ENCODE data around the gene AKNA.

The AKNA gene

DNA sequence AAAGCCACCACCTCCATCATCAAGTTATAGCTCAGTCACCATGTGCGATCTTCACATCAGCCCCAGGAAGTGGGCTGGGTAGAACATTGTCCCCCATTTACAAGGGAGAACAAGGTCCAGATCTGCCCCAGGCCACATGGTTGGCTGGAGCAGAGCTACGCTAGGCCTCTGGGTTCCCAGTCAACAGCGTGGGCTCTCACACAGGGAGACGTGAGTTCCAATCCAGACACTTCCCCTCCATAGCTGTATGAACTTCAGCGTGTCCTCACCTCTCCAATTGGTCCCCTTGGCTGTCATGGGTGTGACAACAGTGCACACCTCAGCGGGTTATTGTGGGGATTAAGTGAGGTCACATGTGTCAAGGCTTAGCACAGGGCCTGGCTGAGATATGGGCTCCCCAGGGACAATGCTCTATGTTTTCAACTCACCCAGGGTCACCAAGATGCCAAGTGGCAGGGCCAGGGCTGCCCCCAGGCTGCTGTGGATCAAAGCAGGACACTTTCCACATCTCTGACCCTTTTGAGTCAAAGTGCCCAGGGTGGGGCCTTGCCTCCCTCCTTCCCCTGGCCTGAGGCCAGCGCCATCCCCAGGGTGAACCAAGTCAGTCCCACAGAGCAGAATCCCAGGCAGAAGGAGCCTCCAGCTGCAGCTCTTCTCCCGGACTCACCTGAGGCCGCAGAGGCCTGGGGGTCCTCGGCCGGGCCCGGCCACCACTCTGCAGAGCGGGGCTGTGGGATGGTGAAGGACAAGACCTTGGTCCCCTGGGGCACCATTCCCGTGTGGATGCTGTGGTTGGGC lies 19.8 kb downstream of the AKNA start:
- no peak overlapping the region for H3K4me3 ChIP-seq (ENCODE audit: low read length)
- no peak for DNase-seq (ENCODE audit: low read depth, low spot score)

DNA sequence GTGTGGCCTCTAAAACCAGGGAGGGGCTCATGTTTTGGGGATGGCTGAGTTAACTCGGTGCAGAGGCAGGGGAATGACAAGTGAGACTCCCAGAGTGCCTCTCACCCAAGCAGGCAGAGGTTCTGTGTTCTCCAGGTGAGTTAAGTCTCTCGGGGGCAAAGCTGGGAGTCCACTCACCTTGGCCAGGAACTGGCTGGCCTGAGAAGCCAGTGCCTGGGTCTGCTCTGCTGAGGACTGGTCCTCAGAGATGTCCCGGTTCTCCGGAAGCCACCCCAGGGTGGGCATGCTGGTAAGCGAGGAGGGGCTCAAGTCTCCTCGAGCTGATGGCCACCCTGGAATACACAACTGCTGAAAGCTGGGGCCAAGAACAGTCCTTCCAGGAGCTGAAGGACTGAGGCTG lies 20.4 kb downstream of the AKNA start:
- H3K4me3 ChIP-seq (ENCODE audit: low read length) = no peak overlapping the region
- no peak for DNase-seq (ENCODE audit: low read depth, low spot score)

DNA sequence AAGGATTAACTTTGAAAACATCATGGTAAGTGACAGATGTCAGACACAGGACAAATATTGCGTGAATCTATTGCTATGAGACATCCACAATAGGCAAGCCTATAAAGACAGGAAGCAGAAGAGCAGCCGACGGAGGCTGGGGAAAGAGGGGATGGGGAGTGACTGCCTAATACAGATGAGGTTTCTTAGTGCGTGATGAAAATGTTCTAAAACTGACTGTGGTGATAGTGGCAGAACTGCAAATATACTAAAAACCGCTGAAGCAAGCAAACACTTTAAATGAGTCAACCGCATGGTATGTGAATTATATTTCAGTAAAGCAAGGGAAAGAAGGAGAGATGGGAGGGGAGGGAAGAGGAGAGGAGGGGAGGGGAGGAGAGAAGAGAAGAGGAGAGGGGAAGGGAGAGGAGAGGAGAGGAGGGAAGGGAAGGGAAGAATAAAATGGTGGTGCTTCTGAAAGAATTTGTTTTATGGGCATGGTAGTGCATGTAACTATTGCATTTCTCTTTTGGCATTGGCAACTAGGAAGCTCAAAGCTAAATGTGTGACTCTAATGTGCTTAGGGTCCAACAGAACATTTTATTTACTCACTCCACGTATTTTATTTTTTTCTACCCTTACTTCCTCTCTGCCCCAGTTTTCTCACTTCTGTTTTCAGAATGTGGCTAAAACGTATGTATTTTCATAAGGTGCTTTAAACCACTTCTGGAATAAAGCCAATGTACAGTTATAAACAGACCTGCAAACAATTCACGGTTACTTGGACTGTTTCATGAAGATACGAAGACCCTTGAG lies 21.3 kb downstream of the AKNA start:
- no peak overlapping the region for H3K4me3 ChIP-seq (ENCODE audit: low read length)
- DNase-seq (ENCODE audit: low read depth, low spot score) = no peak

DNA sequence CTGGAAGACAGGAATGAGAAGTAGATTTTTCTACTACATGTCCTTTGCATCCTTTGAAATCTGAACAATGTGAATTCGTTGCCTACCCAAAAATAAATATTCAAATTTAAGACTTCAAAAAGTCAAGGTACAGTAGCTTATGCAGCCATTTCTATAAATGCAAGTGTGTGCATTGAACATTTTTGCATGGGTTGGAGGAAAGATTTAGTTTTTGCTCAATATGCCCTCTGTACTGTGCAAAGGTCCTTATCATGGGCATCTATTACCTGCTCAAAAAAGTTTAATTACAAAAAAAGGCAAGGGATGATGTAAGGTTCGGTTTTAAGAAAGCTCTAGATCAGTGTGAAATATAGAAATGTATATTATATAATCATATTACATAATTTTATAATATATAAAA lies 22.6 kb downstream of the AKNA start:
- DNase-seq (ENCODE audit: low read depth, low spot score) = no peak
- no peak overlapping the region for H3K4me3 ChIP-seq (ENCODE audit: low read length)

DNA sequence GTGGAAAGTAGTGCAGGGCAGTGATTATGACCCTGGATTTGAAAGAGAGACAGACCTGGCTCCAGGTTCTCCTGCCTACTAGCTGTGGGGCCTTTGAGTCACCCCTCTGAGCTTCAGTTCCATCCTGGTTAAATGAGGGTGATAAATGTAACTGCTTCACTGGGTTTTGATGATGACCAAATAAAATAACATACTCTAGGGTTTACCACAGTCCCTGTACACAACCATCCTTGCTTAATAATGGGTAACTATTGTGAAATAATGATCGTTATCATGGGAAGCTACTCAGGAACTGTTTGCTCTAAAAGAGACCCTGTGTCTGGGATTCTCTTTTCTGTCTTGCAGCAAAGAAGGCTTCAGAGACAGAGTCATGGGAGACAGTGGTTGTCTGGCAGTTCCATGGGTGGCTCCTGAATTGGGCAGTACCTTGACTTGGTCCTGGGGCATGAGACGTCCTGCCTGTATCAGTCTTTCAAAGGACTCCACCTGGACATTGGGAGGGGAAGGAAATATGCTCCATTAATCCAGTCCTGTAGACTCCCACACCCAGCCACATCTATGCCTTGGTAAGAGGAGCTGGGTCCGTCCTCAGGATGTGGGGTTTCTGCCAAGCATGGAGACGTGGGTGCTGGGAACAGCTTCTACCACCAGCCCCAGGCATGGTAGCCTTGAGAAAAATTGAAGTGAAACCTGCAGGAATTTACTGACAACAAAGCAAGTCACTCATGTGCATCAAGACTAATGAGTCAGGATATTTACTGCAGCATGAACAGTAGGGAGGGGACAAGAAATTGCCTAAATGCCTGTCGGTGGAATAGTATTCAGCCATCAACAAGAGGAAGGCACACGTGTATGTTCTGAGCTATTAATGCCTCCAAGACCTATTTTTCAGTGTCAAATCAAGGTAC lies 23.4 kb downstream of the AKNA start:
- DNase-seq (ENCODE audit: low read depth, low spot score) = no peak
- H3K4me3 ChIP-seq (ENCODE audit: low read length) = no peak overlapping the region

DNA sequence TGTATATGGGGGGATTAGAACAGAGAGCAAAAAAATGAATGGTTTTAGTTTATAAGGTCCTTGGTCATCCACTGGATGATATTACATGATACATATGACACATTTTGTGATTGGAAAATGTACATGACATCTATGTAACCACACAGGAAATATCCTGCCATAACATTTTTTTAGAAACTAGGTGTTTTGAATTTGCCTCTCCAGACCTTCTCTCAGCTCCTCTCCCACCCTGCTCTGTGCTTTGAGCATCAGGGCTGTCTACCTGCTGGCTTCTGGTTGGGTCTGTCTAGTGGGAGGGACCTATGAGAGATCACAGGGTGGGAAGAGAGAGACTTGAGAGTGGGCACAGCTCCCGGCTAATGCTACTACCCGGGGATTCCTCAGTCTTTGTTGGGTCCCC lies 24.4 kb downstream of the AKNA start:
- H3K4me3 ChIP-seq (ENCODE audit: low read length) = no peak overlapping the region
- no peak for DNase-seq (ENCODE audit: low read depth, low spot score)

DNA sequence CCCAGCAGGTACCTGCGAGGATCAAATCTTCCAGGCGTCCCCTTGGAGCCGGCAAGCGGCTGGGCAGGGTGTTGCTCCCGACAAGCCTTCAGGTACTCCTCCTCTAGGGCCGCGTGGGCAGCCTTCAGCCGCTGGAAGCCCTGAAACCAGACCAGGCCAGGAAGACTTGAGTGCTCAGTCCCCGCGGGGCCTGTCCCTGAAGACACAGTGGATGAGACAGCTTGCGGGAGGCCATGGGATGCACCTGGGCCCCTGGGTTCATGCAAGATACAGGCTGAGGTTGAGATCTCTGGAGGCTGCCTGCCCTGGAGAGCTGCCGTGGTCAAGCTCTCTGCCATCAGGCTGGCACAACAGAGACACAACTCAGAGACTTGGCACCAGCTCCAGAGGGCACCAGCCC lies 25.4 kb downstream of the AKNA start:
- no peak overlapping the region for H3K4me3 ChIP-seq (ENCODE audit: low read length)
- no peak for DNase-seq (ENCODE audit: low read depth, low spot score)

DNA sequence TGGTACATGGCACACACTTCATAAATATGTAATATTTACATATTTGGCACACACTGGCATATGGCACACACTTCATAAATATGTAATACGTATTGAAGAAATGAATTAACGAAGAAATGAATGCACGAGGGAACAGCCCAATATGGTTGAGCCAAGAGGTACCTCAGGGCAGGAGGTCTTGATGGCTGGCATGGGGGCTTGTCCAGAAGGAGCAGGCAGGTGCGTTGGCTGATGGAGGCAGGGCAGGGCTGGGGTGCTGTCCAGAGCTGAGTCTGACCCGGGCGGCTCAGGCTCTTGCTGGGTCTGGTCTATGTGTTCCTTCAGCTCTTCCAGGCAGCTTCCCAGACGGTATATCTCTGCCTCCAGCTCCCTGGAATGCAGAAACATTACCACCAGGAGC lies 26.2 kb downstream of the AKNA start:
- DNase-seq (ENCODE audit: low read depth, low spot score) = no peak
- H3K4me3 ChIP-seq (ENCODE audit: low read length) = no peak overlapping the region

DNA sequence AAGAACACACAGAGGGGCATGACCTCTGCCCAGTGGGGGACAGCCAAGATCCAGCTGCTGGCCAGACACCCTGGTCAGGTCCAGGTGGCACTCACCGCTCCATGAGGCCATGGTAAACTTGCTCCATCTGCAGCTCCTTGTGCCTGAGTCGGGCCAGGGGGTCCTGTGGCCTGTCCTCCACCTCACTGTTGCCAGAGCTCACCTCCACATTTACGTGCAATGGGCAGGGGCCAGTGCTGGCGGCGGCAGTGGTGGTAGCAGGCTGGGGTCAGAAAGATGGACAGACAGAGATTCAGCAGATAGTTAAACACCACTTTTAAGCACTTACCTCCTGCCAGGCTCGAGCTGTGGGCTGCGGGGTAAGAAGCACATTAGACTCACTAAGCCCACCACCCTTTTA lies 28.0 kb downstream of the AKNA start:
- DNase-seq (ENCODE audit: low read depth, low spot score) = no peak

DNA sequence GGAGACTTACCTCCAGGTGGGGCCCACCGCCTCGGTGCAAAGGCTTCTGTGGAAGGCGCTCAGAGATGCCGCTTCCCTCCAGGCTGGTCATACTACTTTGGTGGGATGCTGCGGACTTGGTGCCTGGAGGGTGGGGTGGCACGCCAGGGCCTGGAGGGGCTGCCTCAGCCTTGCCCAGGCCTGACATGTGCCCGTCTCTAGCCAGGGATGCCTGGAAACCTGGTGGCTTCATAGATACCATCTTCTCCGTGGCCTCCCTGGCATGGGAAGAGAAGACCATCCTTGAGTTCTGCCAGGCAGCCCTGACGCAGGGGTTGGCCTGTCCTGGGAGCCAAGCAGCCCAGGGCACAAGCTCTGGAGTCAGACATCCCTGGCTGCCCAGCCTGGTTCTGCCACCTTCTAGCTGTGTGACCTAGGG lies 29.9 kb downstream of the AKNA start:
- no peak for DNase-seq (ENCODE audit: low read depth, low spot score)
- no peak overlapping the region for H3K4me3 ChIP-seq (ENCODE audit: low read length)

More for the DNA sequence above, 28.0 kb downstream of the AKNA start:
- no peak overlapping the region for H3K4me3 ChIP-seq (ENCODE audit: low read length)

DNA sequence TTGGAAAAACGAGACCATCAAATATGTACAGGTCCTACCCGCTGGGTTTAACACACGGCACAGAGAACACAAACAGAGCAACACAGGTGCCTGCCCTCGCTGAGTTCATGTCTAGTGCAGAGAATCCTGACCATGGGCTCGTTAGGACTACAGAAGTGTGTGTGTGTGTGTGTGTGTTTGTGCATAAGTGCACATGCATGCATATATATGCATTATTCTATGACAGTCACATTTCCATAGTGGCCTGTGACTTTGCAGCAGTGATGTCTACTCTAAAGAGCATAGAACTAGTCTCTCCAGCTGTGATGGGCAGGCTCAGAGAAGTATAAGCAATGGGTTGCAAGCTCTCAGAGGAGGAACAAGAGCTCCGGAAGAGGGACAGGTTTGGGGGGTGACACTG lies 30.4 kb downstream of the AKNA start:
- H3K4me3 ChIP-seq (ENCODE audit: low read length) = no peak overlapping the region
- no peak for DNase-seq (ENCODE audit: low read depth, low spot score)

DNA sequence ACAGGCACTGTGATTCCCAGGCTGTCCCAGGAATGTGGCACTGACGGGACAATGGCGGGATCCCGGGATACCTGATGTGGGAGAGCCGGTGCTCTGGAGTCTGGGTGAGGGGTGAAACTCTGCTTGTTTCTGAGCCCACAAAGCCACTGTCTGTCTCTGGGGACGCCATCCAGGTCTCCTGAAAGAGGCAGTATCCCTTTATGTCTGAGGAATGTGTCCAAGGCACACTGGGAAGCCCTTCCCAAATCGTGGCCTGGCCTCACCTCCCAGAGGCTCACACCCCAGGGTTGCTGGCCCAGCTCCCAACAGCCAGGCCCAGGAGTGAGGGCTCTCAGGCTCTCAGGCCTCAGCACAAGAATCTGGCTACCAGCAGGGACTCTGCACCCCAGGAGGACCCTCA lies 31.0 kb downstream of the AKNA start:
- no peak for DNase-seq (ENCODE audit: low read depth, low spot score)
- no peak overlapping the region for H3K4me3 ChIP-seq (ENCODE audit: low read length)

DNA sequence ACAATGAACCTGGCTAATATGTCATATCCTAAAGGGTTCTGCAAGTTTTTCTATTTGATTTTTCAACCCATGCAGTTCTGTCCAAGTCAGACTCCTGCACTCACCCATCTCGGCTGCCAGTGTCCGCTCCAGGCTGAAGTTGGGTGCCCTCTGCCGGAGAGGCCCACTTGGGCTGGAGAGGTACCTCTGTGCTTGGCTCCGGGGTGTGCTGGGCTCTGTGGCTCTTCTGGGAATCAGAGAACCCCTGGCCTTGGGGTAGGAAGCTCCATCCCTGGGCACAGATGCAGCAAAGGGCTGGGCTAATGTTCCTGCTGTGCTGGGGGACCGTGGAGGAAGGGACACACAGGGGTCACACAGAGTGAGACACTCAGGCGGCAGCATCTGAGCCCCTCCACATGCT lies 32.0 kb downstream of the AKNA start:
- no peak overlapping the region for H3K4me3 ChIP-seq (ENCODE audit: low read length)
- no peak for DNase-seq (ENCODE audit: low read depth, low spot score)

DNA sequence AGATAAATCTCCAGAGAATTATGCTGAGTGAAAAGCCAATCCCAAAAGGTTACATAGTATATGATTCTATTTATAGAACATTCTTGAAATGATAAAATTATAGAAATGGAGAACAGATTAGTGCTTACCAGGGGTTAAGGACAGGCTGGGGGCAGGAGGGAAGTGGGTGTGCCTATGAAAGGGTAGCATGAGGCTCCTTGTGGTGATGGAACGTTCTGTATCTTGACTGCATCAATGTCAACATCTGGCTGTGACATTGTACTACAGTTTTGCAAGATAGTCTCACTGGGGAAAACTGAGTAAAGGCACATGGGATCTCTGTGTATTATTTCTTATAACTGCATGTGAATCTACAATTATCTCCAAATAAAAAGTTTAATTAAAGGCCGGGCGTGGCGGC lies 35.9 kb downstream of the AKNA start:
- no peak overlapping the region for H3K4me3 ChIP-seq (ENCODE audit: low read length)
- DNase-seq (ENCODE audit: low read depth, low spot score) = no peak

DNA sequence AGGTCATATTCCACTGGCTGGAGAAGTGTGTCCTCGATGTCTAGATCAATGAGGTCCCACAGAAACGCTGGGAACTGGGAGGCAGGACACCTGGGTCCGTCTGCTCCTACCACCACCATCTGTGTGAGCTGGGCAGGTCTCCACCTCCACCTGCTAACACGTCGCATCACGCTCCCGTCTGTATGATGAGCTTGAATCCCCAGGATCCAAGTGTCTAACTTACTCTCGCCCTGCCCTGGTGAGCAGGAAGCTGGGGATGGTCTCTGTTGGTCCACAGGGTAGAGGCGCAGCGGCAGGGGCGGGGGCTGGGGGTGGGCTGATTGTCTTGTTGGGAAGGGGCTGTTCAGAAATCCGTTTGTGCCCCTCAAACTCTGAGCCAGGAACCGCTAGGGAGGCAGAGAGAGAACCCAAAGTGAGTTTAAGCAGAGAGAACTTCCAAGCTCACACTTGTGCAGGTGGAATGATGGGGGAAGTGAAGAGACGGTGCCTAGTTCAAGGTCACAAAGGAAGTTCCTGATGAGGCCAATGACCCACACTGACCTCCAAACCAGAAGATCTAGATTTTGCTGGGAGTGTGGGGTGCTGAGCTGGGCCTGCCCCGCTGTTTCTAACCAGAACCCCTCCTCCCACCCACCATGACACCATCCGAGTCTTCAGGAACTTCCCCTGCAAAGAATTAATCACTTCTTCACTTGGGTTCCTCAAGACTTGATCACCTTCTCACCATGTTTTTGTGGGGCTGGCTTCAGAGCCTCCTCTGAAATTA lies 37.0 kb downstream of the AKNA start:
- DNase-seq (ENCODE audit: low read depth, low spot score) = no peak
- no peak overlapping the region for H3K4me3 ChIP-seq (ENCODE audit: low read length)

DNA sequence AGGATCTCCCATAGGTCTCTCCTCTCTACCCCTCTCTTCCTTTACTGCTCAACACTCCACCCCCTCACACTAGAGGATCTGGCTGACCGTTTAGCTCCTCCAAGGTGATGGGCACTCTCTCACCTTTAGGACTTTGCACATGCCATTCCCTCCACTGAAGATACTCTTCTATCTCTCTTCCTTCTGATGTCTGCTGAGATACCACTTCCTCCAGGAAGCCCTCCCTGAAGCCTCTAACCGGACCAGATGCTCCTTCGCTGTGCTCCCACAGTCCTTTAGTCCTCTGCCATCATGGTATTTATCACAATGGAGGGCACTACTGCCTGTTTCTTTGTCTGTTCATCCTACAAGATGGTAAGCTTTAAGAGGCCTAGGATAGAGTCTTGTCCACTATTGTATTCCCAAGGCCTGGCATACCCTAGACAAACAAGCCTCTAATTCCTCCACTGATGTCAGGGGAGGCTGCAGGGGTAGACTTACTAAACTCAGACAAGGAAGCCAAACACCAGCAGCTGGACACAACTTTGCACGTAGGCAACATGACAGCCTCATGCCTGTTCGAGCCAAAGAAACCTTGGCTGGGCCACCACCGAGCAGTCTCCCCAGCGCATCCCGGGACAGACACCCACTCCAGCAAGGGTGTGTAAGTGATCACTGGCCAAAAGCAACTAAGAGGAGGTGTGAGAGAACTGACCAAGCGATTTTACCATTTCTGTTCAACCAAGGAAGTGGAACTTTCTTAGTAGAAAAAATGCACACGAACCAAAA lies 37.9 kb downstream of the AKNA start:
- no peak overlapping the region for H3K4me3 ChIP-seq (ENCODE audit: low read length)
- DNase-seq (ENCODE audit: low read depth, low spot score) = no peak

DNA sequence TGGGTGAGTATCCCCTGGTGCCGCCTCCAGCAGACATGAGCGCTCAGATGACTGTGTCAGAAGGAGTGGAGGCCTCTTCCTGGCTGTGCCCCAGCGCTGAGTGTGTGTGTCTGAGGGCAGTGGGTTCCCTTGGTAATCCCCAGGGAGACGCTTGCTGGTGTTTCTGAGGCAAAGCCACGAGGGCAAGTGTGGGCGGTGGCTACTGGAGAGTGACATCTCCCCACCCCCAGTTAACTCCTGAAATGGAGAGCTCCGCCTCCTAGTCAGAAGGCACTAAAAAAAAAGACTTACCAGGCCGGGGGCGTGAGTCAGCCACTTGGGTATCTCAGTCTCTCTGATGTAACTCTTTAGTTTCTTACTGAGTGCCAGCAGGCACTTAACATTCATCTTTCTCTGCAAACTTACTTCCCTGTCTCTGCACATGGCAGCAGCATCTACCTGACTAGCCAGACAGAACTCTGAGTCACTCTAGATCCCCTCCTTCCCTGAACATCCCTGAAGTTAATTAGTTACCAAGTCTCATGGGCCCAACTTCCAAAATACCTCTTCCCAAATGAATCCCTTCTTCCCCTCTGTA lies 38.8 kb downstream of the AKNA start:
- no peak overlapping the region for H3K4me3 ChIP-seq (ENCODE audit: low read length)
- DNase-seq (ENCODE audit: low read depth, low spot score) = peak; percentile 62

All from Jurkat, Clone E6-1 (cell line).